ENCODE results near the gene GPR137.
"Not testable (repeated sequence)": the region's sequence is repeated elsewhere in the genome, so short reads cannot be mapped to it uniquely, and the experiment has no call there.

GPR137 gene

DNA sequence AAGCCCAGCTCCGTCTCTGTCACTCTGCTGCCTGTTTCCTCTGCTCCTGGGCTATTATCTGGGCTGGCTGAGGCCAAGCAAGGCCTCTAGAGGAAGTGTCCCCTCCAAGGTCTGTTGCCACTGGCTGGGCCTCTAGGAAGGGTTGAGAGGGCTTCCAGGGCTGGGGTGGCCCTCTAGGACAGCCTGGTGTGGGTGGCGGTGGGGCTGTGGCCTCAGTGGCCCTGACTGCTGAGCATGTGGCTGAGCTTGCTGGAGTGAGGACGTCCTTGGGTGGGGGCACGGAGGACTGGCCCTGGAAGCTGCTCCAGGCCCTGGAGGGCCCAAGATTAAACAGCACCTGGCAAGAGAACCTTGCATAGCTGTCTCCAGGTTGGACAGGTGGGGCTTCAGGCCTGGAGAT lies 38.3 kb downstream of the GPR137 start:
- not testable (repeated sequence) for DNase-seq

DNA sequence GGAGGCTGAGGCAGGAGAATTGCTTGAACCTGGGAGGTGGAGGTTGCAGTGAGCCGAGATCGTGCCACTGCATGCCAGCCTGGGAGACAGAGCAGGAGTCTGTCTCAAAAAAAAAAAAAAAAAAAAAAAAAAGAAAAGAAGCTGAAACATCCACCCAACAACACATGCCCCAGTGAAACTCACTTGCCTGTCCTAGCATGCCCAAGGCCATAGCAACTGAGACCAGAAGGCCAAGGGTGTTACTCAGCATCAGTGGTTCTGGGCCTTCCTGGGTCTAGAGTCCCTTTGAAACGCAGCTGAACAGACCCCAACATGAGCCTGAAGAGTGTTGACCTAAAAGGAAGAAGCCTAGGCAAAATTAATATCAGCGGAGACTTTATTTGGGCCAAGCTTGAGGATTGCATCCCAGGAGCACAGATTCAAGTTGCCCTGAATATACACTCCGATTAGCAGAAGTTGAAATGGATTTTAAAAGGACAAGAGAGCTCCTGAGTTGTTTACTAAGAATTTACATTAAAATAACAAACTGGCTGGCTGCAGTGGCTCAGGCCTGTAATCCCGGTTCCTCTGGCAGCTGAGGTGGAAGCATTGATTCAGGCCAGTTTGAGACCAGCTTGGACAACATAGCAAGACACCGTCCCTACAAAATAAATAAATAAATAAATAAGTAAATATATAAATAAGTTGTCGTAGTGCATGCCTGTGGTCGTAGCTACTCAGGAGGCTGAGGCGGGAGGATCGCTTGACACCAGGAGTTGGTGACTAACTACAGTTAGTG lies 39.2 kb downstream of the GPR137 start:
- no peak for DNase-seq

DNA sequence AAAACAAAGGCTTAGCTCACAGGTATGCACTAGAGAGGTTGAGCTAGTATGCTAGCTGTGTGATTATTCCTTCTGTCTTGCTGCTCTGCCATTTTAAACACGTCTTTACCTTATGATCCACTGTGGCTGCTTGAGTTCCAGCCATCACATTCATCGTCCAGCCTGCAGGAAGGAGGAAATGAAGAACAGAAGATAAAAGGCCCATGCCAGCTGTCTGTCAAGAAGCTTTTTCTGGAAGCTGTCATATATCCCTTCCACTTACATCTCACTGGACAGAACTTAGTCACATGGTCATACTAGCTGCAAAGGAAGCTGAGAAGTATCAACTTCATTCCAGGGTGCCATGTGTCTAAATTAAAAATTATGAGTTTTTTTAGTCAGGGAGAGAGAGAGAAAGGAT lies 41.7 kb downstream of the GPR137 start:
- DNase-seq: no peak

DNA sequence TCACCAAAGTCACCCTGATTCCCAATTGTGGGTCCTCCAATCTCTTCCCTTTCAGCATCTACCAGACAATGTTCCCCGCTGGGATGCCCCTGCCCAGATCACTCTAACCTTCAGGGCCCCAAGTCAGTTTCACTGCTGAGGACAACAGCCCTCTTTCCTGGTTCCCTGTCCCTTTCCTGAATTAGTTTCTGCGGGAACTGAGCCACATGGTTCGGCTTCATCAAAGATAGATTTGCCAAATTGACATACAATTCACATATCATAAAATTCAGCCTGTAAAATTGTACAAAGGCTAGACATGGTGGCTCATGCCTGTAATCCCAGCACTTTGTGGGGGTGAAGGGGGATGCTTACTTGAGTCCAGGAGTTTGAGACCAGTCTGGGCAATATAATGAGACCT lies 42.3 kb downstream of the GPR137 start:
- DNase-seq: no peak

DNA sequence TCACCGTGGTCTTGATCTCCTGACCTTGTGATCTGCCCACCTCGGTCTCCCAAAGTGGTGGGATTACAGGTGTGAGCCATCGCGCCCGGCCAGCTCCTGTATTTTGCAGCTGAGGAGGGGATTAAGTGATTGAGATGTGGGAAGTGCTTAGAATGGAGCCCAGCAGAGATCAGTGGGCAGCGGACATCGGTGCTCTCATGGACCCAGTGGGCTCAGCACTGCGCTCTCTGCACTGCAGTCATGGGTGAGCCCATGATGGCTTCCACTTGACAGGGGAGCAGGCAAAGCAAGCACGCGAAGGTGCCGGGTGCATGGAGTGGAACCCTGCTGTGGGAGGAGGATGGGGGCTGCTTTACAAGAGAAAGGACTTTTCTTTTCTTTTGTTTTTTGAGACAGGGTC lies 45.2 kb downstream of the GPR137 start:
- no peak for DNase-seq

DNA sequence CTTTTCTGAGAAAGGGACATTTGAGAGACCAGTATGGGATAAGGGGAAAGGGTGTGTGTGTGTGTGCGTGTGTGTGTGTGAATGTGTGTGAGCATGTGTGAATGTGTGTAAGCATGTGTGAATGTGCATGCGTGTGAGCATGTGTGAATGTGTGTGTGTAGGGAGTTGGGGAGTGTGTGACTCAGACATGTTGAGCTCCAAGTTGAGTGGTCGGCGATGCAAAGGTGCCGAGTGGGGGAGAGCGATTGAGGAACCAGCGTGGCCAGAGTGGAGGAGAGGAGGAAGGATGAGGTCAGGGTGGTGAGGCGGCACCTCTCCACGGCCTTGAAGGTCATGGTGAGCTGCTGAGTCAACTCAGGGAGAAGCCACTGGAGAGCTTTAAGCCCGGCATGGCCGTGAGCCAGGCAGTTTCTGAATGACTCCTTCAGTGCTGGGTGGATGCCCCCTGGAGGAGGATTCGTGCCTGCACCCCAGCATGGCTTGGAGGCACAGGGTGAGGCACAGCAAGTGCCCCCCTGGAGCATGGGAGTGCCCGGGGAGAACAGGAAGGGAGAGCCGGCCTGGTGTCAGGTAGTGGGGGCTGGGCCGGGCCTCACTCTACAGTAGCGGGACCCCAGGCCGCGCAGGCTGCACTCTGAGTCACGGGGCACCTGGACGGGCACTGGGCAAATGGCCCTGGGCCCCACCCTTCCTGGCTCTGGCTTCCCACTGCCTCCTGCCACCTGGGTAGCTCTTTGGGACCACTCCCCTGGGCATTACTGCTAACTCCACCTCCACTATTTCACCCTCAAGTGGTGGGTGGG lies 46.1 kb downstream of the GPR137 start:
- DNase-seq: peak; percentile 62

DNA sequence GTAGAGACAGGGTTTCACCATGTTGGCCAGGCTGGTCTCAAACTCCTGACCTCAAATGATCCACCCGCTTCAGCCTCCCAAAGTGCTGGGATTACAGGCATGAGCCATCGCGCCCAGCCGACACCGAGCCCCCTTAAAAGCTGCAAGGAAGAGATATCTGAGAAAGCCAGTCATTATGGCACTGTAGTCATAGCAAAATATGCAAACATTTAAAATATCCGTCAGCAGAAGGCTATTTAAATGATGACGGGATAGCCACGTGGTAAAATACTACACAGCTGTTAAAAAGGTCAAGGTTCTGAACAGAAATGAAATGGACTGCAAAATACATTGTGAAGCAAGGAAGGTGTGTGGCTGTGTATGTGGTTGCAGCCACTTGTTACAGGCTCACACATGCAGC lies 47.9 kb downstream of the GPR137 start:
- no peak for DNase-seq

DNA sequence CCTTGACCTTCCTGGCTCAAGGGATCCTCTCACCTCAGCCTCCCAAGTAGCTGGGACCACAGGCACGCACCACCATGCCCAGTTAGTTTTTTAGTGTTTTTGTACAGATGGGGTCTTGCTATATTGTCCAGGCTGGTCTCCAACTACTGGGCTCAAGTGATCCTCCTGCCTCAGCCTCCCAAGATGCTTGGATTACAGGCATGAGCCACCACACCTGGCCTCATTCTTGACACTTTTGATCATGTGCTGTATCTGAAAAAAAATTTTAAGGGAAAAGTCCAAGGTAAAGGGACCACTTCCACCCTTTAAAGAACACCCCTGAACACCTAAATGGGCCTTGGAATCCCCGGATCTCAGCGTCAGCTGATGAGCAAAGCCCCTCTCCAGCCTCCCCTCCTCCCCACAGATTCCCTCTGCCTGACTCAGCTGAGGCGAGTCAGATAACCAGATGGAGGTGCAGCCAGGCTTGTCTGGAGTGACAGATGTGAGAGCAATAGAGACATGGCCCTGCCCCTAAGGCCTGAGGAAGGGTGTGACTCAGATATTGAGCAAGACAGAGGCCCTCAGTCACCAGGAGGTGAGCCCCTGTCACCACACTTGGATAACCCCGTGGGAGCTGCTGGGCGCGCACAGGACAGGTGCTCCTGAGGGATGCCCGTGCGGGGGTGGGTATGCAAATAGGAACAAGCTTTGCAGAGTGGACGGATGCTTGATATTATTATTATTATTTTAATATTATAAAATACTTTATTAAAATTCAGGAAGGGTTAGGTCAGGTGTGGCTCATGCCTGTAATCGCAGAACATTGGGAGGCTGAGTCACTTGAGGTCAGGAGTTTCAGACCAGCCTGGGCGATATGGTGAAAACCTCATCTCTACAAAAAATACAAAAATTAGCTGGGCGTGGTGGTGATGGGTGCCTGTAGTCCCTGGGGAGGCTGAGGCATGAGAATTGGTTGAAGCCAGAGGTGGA lies 49.4 kb downstream of the GPR137 start:
- DNase-seq: no peak

DNA sequence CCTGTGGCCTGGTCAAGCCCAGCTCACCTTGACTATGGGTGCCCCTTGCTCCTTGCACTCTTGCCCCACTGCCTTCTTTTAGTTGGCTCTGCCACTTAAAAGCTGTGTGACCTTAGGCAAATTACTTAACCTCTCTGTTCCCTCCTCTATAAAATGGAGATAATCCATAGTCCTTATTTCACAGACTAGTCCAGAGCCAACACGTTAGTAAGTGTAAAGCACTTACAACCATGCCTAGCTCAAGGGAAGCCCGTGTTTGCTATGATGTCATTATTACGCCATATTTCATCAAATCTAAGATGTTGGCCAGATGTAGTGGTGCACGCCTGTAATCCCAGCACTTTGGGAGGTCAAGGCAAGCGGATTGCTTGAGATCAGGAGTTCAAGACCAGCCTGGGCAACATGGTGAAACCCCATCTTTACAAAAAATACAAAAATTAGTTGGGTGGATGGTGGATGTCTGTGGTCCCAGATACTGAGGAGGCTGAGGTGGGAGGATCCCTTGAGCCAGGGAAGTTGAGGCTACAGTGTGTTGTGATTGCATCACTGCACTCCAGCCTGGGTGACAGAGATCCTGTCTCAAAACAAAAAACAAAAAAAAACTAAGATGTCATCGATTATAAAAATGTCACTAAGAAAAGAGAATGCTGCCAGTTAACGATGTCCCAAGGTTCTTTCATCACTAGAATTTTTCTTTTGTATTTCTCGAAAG lies 52.0 kb downstream of the GPR137 start:
- no peak for DNase-seq

DNA sequence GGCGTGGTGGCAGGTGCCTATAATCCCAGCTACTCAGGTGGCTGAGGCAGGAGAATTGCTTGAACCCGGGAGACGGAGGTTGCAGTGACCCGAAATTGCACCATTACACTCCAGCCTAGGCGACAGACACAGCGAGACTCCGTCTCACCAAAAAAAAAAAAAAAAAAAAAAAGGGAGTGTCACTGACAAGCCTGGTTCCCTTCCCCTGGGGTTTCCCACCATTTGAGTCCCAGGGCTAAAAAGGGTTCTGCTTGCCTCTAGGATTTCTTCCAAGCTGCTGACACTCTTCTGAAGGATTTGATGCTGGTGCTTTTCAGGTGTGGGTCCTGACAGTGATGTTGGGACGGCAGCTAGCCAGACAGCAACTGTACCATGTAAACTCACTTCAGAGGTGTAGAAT lies 53.1 kb downstream of the GPR137 start:
- no peak for DNase-seq

Data from activated CD4-positive, alpha-beta T cell treated with anti-CD3 and anti-CD28 coated beads, Interleukin-2, amount 50 U/mL, for 4 hours (primary cell).